ENCODE results near the gene DOC2A. TPM values are rescaled to one million over a fixed set of nuclear protein-coding genes. Genes with fewer than 3 reads are reported as not detected.

The DOC2A gene
- total and polyA plus RNA-seq, 10 of the 15 experiments (the other 5 are each of a cell fraction or from before 2014, with no cell fraction given) = 0.06 to 0.17 (median 0.12) TPM; not detected in 6

- peak; percentile 31; the same call in 1 of the 2 replicates for TF ChIP-seq EED (IDR thresholded peaks at IDR 0.05; ENCODE audit: low read depth)
- TF ChIP-seq JUND (IDR thresholded peaks at IDR 0.05; ENCODE audit: low read depth, low read length) = peak; percentile 95
- TF ChIP-seq USF2 (IDR thresholded peaks at IDR 0.05; ENCODE audit: borderline replicate concordance, low read depth, low read length) = no peak
- peak; percentile 58; the same call in 1 of the 2 replicates for TF ChIP-seq GATAD2B (conservative IDR thresholded peaks at IDR 0.05; ENCODE audit: low read depth)
- 0 out of 2 replicates have a peak, but pooled peaks have one; percentile 51 for TF ChIP-seq BACH1 (IDR thresholded peaks at IDR 0.05; ENCODE audit: borderline replicate concordance)
- TF ChIP-seq WRNIP1 (IDR thresholded peaks at IDR 0.05; ENCODE audit: borderline replicate concordance, low read depth, low read length) = no peak
- peak; percentile 62 for TF ChIP-seq IRF4 (IDR thresholded peaks at IDR 0.05; ENCODE audit: low read depth, low read length)
- no peak for TF ChIP-seq ZSCAN29 (IDR thresholded peaks at IDR 0.05)
- no peak for TF ChIP-seq RAD21 (IDR thresholded peaks at IDR 0.05; ENCODE audit: insufficient read depth, low read depth, low read length)
- peak; percentile 96 for TF ChIP-seq FOXK2 (IDR thresholded peaks at IDR 0.05)
- 0 out of 2 replicates have a peak, but pooled peaks have one; percentile 14 for TF ChIP-seq ZNF207 (IDR thresholded peaks at IDR 0.05; ENCODE audit: borderline replicate concordance)
Measured at GRCh38 chr16:29961479-29962343, 49.1 kb downstream of the DOC2A start, which contains the start of gene TMEM219 (continued).

Data from GM12878 (cell line).